ENCODE data around the gene MLXIP.
"Not testable (repeated sequence)": the region's sequence is repeated elsewhere in the genome, so short reads cannot be mapped to it uniquely, and the experiment has no call there.

Gene MLXIP

DNA sequence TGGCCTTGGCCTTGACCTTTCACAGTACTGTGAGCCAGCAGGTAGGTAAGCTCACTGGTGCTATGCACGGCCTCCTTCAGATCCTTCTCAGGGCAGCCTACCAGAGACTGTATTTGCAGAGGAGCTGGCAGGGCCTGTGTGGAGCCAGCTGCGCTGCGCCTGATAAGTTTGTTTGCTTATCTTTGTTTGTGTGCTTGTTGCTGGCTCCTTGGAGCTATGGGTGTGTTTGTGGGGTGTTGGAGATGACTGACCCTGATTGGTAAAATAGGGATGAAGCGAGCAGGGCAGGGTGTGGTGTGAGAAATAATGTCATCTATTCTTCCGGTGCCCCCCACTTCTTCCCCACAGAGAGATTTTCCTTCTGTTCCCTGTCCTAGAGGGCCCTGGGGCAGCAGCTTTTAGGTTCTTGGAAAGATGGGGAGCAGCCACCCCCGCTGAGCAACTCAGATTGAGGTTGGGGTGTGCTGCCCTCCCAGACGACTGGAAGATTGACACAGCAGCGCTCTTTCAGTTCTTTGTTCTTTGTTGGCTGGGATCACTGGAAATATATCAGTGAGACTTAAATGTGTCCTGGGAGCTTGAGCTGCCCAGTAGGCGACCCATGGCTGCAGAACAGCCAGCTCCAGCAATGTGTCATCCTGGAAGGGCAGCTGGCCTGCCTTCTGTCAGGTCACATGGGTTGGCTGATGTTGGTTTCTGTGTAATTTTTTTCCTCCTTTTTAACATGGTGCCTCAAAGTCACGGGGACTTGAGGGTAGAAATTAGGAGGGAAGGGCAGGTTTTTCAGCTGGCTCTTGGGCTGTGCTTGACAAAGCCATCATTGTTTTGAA lies 19.6 kb downstream of the MLXIP start:
- no peak for DNase-seq

DNA sequence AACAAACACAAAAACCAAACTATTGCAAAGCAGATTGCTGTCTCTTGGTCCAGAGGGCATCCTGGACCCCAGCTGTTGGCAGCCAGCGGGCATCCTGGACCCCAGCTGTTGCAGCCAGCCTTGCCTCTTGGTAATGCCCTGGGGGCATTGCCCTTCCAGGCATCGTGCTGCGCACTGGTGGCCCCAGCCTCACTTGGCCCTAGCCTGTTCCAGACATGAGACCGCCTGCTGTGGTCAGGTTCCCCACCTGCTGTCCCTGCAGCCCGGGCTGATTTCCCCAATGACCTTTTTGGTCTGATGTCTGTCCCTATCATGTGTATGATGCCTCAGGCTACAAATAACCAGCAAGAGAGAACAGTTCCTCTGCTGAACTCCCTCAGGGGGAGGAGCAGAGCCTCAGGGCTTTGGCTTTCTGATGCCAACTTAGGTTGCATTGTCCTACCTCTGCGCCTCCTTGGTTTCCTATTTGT lies 20.8 kb downstream of the MLXIP start:
- no peak for DNase-seq

DNA sequence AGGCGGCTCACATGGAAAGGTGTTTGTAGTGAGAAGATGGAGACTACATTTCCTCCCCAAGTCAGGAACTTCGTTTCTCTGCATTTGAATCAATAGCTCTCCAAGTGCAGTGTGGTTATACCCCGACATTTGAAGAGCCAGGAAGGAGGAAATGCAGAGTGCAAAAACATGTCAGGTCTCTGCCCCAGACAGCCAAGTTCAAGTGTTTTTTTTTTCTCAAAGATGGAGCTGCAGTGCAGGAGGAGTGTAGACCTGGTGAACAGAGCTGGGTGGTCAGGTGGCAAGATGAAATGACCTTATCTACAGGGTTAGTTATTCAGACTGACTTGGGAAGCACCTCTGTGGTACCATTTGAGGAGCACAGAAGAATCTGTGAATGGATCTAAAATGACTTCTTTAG lies 21.3 kb downstream of the MLXIP start:
- no peak for DNase-seq

DNA sequence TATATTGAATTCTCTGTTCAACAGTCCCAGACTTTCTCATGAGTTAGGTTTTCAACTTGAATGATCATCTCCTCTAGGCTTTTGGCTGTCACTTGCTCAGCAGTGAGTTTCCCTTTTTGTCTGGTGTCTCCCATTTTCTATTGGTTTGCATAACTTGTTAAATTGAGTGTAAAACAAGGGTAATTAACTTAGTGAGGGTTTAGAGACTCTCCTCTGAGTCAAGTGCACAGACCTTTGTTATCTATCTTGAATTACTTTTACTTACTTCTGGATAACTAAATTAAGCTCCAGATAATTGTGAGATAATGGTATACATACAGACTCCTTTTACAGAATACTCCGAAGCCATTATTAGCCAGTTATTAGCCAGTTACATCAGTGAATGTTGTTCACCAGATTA lies 22.0 kb downstream of the MLXIP start:
- DNase-seq = no peak

DNA sequence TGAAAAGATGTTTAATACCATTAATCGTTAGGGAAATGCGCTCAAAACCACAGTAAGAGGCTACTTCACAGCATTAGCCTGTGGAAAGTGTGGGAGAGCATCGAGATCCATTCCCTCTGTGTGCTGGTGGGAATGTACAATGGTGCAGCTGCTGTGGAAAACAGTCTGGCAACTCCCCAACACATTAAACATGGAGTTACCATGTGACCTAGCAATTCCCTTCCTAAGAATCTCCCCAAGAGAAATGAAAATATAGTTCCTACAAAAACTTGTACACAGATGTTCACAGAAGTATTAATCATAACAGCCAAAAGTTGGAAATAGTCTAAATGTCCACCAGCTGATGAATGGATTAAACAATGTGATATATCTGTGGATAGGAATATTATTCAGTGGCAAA lies 23.8 kb downstream of the MLXIP start:
- no peak for DNase-seq

DNA sequence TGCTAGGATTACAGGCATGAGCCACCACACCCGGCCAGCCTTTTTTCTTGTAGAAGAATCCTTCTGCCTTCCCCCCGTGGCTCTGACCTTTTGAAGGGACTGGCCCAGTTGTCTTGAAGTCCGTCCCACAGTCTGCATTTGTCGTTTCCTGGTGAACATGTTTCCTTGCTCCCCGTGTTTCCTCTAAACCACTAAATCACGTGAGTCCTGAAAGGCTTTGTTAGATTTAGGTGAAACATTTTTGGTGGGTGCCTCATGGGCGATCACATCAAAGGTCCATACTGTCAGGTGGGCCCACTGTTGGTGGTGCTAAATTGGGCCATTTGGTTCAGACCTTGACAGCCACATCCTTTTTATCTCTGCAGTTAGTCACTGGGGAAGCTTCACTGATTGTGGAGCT lies 26.3 kb downstream of the MLXIP start:
- DNase-seq = no peak

DNA sequence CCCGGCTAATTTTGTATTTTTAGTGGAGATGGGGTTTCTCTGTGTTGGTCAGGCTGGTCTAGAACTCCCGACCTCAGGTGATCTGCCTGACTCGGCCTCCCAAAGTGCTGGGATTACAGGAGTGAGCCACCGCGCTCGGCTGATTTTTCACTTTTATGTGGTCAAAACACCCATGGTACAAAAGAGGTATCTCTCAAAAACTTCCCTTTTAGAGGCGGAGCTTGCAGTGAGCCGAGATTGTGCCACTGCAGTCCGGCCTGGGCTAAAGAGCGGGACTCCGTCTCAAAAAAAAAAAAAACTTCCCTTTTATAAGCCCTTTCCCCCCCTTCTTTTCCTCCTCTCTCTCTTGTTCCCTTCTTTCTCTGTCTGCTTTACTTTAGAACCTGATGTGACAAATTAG lies 26.9 kb downstream of the MLXIP start:
- DNase-seq = not testable (repeated sequence)

DNA sequence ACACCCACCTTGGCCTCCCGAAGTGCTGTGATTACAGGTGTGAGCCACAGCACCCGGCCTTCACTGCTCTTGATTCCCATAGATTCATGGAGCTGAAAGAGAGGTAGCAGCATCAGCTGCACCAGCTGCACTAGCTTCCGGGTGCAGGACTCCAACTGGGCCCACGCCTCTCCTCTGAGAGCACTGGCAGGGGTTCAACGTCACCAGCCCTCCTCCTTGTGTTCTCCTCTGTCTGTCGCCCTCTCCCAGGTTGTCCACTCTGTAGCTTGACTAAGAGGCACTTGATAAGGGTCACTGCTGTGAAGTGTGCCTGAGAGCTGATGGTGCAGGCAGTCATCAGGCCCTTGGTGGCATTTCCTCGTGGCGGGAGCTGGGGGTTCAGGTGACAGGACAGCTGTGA lies 28.3 kb downstream of the MLXIP start:
- DNase-seq = no peak

DNA sequence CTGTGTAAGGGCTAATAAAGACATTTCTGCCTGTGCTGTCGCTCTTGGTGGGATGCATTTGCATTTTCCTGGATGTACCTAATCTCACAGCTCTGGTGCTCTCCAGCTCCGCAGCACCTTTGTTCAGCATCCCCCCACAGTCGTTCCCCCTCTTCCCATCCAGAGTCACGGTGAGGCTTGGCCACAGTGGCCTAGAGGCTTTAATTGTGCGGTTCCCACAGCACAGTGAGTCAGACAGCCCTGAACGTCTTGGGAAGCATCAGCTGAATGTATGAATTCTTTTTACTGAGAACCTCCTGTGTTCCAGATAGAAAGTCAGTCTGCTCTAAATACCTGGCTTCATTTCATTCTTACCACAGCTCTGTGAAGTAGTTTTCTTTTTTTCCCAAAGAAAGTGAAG lies 28.7 kb downstream of the MLXIP start:
- DNase-seq = no peak

DNA sequence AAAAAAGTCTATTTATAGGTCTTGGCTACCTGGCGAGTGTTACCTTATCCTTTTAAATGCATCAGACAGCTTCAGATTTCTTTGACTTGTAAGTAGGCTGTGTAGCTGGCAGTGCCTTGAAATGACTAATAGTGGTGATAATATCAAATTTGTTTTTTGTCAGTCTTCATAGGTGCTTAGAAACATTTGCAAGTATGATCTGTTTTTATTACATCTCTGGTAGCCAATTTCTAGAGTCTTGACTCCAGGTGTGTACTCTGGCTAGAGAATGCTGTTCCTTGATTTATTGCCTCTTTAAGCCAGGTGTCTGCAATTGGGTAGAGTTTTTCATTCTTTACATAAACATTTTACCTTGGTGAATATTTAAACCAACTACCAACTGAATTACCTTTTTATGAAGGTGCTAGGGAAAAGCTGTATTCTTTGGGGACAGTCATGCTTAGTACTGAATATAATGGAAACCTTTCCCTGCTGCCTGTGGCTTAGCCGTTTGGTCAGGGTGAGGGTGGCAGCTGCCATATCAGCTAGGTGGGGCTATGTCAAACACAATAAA lies 32.6 kb downstream of the MLXIP start:
- DNase-seq = no peak

DNA sequence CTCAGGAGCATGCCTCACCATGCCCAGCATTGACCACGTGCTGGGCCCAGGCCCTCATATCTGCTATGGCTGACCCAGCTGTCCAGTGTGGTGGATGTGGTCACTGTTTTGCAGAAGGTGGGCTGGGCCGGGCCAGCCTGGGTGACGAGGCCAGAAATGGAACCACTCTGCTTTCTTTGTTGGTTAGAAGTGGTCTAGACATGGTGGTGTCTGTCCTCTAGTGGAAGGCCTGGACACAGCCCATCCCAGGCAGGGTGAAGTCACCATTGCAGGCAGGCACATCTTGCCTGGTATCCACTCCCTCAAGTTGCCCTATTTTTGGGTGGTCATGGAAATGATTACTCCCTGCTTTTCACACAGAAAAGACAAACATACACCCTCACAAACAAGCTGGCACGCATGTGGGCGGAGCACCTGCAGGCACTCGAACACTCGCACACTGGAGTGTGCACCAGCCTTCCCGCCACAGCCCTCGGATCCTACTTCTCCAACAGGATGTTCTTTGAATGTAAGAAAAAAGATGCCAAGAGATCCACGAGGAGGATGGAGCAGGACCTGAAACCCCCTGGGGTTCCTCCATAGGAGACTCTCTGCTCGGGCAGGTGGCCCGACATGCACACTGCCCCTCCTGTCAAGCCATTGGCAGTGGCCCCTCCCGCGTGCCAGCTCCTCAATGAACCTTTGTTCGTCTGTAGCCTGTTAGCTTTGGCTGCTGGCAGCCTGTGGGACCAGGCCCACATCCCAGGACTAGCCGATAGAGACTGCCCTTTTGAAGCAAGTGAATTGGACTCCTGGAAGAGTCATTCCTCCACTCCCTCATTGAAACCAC lies 38.4 kb downstream of the MLXIP start:
- no peak for DNase-seq

DNA sequence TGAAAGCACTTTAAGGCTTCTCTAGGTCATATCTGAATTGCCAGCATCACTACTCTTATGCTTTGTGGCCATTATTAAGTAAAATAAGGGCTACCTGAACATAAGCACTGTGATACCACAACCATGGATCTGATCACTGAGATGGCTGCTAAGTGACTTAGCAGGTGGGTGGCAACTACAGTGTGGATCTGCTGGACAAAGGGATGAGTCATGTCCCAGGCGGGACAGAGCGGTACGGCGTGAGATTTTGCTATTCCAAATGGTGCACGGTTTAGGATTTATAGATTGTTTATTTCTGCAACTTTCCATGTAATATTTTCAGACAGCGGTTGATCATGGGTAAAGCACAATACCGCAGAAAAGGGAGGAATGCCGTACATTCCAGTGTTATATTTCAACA lies 39.4 kb downstream of the MLXIP start:
- no peak for DNase-seq

DNA sequence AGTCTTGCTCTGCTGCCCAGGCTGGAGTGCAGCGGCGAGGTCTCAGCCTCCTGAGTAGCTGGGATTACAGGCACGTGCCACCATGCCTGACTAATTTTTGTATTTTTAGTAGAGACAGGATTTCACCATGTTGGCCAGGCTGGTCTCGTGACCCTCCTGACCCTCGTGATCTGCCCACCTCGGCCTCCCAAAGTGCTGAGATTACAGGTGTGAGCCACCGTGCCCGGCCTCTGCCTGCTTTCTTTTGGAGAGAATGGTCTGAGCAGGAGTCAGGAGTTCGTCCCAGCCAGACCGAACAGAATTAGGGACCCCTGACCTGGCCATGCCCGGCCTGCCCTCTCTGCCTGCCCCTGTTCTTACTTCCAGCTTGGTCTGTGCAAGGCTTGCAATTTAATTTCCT lies 42.8 kb downstream of the MLXIP start:
- DNase-seq = not testable (repeated sequence)

DNA sequence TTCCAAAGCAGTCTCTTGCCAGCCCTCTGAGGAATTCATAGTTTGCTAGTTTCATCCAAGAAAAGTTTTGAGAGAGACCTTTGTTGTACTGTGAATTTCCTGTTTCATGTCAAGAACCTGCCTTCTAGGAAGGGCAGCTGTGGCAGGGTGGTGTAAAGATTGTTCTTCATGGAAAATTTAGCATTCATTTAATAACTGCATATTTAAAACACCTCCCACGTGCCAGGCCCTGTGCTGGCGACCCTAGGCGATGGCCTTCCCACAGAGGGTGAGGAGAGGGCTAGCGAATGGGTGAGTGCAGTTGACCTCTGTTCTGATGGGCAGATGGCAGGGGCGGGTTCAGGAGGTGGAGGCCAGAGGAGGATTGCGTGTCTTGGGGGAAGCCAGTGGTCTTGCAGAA lies 43.2 kb downstream of the MLXIP start:
- DNase-seq = no peak

DNA sequence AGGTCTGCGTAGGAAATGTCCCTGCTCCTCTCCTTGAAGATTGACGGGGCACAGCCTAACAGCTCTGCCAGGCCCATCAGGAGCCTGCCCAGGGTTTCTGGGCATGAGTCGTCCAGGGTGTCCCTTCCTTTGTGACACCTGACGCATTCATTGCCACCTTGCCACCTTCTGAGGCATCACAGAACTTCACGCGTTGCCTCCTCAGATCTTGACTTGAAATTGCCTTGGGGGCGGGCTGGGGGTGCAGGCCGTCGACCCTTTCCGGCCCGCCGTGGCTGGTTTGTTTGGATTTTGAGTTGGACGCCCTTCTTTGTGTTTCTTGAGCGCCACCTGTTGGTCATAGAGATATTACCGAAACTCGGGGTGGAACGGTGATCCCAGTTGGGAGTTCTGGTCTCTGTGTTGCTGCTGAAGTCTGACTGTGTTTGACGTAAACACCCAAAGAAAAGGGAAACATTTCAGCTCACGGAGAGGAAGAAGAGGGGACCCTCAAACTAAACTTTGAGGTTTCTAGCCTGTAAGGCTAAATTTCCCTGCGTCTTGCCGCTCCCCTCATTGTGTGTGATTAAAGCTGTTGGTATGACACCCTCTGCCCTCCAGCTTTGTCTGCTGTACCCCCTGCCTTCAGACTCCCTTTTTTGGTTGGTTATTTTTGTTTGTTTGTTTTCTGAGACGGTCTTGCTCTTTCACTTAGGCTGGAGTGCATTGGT lies 44.6 kb downstream of the MLXIP start:
- DNase-seq = peak; percentile 49

DNA sequence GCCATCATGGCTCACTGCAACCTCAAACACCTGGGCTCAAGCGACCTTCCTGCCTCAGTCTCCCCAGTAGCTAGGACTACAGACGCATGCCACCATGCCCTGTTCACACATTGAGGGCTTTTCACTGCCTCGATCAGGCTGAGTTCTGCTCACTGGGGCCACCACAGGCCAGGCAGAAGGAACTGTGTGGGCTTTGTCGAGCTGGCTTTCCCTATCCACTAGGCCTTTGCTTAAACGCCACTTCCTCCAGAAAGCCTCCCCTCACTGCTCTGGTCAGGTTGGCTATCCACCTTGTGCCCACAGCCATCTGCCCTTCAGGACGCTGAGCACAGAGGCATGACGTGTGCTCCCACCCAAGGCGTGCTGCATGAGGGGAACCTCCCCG lies 45.2 kb downstream of the MLXIP start:
- DNase-seq = no peak

DNA sequence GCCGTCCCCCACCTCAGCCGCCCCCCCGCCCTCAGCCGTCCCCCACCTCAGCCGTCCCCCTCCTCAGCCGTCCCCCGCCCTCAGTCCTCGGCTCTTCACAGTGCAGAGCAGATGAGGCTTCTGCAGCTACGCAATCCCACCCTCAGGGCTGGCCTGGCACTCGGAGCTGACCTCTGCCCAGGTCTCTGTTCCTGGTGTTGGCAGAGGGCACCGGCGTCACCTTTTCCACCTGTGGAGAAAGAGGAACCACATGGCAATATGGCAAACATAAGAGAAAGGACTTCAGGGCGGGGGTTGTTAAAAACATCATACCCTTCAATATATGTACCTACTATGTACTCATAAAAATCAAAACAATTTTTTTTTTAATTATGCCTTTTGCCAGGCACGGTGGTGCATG lies 45.8 kb downstream of the MLXIP start:
- DNase-seq = no peak

DNA sequence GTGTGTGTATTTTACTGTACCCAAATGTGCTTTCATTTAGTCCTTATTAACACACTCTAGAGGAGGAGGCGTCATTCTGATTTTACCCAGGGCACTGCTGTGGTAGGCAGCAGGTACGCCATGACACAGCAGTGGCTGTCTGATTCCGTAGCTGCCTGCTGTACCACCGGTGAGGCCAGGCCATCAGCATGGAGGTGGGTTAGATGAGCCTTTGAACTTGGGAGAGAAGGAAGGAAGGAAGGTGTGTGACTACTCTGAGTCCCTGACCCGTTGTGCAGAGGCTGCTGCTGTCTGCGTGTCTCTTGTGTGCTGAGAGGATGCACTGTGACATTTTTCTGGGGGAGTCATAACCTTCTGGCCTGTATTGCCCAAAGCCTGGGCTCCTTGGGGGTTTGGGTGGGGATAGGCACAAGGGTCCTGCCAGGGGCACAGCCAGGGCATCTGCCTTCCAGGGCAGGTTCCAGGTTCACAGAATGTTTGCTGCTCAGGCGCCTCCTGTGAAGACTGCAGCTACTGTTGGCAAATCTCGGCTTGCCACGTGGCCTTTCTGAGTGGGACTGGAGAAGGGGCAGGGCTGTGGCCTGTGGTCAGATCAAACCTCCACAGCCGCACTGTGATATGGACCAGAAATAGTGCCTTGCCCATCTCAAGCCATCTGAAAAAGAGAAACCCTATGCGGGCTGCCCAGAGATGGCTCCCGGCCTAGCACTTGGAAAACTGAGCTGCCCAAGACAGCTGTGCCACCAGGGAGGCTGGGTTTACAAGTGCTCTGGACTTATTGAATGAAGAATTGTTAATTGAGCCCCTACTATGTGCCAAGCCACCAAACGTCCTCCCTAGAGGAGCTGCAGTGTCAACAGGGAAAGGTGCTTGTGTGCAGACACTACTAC lies 47.1 kb downstream of the MLXIP start:
- no peak for DNase-seq

DNA sequence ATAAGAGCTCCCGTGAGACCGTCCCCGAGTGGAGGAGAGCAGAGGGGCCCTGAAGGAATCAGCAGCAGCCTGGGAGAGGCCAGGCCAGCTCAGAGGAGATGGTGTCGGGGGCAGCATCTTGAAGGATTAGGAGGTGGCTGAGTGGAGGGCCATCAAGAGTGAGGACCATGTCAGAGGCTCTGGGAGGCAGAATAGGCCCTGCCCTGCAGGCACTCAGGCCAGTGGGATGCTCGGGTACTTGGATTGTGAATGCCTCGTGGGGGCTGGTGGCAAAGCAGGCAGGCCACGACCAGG lies 47.7 kb downstream of the MLXIP start:
- DNase-seq = no peak

DNA sequence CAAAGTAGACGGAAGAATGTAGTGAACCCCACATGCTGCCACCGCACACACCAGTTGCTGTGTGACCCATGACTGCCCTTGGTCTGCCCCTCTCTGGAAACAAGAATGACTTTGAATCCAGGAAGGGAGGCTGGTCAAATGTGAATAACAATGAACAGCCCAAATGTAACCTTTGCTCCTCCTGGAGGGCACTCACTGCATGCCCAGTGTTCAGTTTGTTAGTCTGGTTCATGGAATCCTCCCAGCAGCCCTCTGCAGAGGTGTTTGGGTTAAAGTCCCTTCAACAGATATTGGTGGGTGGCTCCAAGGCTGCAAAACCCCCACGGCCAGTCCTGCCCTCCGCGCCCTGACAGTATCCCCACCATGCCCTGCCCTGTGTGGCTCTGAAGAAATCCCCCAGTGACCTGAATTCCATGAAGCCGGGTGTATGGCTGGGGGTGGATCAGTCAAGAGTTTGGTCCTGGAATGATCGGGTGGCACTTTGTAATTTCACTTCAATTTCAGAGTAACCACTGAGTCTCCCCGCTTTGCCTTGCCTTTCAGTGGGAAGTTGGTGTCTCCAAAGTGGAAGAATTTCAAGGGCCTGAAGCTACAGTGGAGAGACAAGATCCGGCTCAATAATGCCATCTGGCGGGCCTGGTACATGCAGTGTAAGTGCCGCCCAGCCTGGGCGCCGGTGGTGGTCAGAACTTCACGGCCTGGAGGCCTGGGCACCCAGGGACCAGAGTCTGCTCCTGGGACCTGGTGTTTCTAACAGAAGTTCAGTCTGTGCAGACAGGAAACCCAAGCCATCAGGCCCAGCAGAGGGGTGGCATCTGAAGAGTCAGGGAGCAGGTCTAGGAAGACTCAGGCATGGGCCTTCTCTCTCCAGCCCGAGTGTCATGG lies 48.4 kb downstream of the MLXIP start:
- no peak for DNase-seq

DNA sequence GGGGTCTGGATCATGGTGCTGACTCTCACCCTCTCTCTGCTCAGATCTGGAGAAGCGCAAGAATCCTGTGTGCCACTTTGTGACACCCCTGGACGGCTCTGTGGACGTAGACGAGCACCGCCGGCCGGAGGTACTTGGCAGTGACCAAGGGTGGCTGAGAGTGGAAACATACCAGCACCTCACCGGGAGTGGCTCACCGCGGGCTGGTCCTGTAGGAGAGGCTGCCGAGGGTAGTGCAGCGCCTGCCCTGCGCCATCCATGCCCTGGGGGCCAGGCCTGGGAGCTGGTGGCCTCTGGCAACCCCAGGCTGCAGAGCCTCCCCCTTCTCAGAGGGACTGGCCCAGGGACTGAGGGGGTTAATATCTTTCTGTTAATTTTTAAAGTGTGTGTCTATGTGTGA lies 49.3 kb downstream of the MLXIP start:
- no peak for DNase-seq

All from activated CD4-positive, alpha-beta T cell treated with anti-CD3 and anti-CD28 coated beads for 1 hour (primary cell).